GM10266 (cell line): ENCODE data around the gene WDR59.
A peak's percentile ranks its signal among the peaks of the same experiment; 100 is the strongest.

Experiments
- DNase-seq: peaks from one replicate; pipeline ENCODE4 v3.0.0; 2012; ENCODE audit errors: extremely low spot score
- CTCF ChIP-seq: IDR thresholded peaks from 2 replicates; pipeline ENCODE4 v1.5.1; 2012; ENCODE audit warnings: mild to moderate bottlenecking, low read depth; ENCODE audit not compliant: control insufficient read depth, insufficient read depth; ENCODE audit errors: missing control alignments

Gene WDR59

GRCh38 chr16:75007443-75007842 is 22.5 kb upstream of the WDR59 start:
- DNase-seq: no peak
- no peak for TF ChIP-seq CTCF

- no peak for TF ChIP-seq CTCF
- no peak for DNase-seq
Measured at GRCh38 chr16:75005697-75006096, 20.8 kb upstream of the WDR59 start.

GRCh38 chr16:75004460-75004859 is 19.5 kb upstream of the WDR59 start:
- no peak for TF ChIP-seq CTCF
- DNase-seq: no peak

- DNase-seq: no peak
- TF ChIP-seq CTCF: no peak
Measured at GRCh38 chr16:75003931-75004330, 19.0 kb upstream of the WDR59 start.

- no peak for DNase-seq
Measured at GRCh38 chr16:75002474-75002873, 17.6 kb upstream of the WDR59 start.

GRCh38 chr16:75000481-75001081 is 15.7 kb upstream of the WDR59 start:
- no peak for DNase-seq
- no peak for TF ChIP-seq CTCF

More at GRCh38 chr16:75002474-75002873, 17.6 kb upstream of the WDR59 start:
- no peak for TF ChIP-seq CTCF

- peak; percentile 4 for TF ChIP-seq CTCF
- DNase-seq: peak; percentile 50
Measured at GRCh38 chr16:74999609-75000480, 14.9 kb upstream of the WDR59 start.
